ENCODE data around the gene VCX3B.
"Not testable (repeated sequence)": the region's sequence is repeated elsewhere in the genome, so short reads cannot be mapped to it uniquely, and the experiment has no call there.

Gene VCX3B

DNA sequence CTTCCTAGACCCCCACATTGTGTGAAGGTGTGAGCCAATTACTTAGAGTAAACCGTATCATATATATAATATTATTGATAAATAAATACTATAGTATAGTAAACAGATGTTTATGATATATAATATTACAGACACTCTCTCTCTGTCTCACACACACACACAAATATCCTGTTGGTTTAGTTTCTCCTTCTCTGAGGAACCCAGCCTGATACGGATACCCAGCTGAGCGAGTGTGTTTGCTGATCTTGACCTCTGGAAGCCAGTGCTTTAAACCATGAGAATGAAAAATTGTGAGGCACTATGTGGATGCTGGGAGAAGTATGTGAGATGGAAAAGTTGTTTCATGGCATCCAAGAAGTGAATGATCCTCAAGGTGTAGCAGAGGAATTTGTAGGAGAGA lies at the start of gene VCX3B:
VCX3B (plus strand) TSS at position 301 of the 400 bp plus-strand sequence. CDS start 621 bp downstream, outside the sequence.
- DNase-seq; in situ Hi-C loops (cut with MboI; ENCODE audit: low pct_unique_long_range_greater_than_20kb, low sequenced_read_pairs): not testable (repeated sequence)

DNA sequence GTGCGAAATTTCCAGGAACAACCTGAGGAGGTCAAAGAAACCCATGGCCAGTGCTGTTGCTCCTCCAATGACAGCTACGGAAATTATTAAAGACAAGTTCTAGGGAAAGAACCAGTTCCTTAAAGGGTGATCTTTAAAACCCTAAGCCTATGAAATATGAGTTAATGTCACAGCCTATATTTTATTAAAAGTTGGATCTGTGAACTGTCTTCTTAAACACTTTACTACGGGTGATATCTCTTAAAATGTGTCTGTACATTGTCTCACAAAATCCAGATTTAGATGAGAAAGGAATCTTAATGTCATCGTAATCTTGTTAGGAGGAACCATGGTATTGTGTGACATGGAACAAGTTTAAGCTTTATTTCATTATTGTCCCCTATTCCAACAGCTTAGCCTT lies 46.3 kb upstream of the VCX3B start:
- no peak for DNase-seq
- in situ Hi-C loops (cut with MboI; ENCODE audit: low pct_unique_long_range_greater_than_20kb, low sequenced_read_pairs): no loop called here

DNA sequence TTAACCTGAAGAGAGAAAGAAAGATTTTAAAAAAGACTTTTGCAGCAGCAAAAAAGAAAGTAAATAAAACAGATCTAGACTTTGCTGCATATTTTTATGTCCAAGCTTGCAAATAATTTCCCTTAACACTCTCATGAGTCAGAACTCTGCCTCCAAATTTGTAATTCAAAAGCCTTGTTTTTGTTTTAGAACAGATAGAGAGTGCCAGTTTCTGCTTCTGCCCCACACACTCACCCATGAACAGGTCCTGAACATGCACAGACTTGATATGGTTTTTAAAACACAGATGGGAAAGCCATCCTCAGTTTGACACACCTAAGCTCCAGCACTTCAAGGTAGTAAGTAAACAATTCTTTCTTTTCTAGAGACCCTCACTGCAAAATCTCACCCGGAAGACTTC lies 39.7 kb upstream of the VCX3B start:
- in situ Hi-C loops (cut with MboI; ENCODE audit: low pct_unique_long_range_greater_than_20kb, low sequenced_read_pairs): no loop called here
- no peak for DNase-seq

DNA sequence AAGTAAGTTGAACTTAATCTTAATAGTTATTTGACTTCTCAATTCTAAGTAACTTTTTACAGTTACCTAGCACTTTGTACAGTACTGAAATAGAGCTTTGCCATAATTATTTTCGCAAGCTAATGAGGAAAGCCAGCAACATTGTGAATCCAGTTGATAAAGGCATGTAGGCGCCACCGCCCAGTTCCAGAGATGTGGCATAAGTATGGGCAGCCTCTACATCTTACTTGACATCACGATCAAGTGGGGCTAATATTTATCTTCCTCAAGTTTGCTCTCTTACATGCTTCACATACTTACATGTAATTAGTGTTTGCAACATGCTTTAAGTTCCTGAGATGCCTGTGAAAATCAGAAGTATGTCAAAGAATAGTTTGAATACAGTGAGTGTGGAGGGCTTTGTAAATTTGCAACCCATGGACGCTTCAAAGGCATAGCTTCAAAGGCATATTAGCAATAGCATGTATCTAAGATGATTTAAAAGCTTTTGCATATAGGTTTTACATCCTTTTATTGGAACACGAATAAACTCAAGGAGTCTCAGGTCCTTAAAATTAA lies 34.9 kb upstream of the VCX3B start:
- DNase-seq: no peak
- in situ Hi-C loops (cut with MboI; ENCODE audit: low pct_unique_long_range_greater_than_20kb, low sequenced_read_pairs): no loop called here

DNA sequence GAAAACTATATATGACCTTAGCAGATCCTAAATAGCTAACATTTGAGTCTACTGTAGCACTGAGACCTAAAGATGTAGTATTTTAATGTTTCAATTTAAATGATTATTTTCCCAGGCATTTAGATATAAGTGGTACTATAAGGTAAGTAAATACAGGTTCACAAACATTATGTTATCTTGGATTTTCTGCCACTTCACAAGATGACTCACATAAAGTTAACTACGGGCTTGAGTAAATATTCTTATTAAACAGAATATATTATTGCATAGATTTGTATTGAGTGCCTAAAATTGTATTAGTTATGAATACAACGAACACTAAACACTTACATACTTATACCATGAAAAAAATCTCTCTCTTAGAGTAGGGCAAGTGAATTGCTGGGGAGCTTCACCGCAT lies 34.2 kb upstream of the VCX3B start:
- in situ Hi-C loops (cut with MboI; ENCODE audit: low pct_unique_long_range_greater_than_20kb, low sequenced_read_pairs): no loop called here
- no peak for DNase-seq

DNA sequence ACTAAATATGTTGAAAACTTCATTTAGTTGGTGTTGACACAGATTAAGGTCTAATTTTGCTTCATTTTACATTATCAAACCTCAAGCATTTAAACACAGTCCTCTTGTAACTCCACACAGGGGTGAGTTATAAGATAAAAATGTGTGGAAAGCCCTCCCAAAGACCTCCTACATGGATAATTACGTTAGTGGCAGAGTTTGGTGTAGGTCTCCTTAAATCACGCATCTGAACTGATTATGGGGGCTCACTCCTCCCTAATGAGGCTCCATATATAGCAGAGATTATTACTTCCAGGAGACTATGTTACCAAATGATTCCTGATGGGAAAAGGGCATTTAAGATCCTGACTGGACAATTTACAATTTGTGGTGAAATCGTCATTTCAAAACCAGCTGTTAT lies 32.2 kb upstream of the VCX3B start:
- in situ Hi-C loops (cut with MboI; ENCODE audit: low pct_unique_long_range_greater_than_20kb, low sequenced_read_pairs): no loop called here
- DNase-seq: no peak

DNA sequence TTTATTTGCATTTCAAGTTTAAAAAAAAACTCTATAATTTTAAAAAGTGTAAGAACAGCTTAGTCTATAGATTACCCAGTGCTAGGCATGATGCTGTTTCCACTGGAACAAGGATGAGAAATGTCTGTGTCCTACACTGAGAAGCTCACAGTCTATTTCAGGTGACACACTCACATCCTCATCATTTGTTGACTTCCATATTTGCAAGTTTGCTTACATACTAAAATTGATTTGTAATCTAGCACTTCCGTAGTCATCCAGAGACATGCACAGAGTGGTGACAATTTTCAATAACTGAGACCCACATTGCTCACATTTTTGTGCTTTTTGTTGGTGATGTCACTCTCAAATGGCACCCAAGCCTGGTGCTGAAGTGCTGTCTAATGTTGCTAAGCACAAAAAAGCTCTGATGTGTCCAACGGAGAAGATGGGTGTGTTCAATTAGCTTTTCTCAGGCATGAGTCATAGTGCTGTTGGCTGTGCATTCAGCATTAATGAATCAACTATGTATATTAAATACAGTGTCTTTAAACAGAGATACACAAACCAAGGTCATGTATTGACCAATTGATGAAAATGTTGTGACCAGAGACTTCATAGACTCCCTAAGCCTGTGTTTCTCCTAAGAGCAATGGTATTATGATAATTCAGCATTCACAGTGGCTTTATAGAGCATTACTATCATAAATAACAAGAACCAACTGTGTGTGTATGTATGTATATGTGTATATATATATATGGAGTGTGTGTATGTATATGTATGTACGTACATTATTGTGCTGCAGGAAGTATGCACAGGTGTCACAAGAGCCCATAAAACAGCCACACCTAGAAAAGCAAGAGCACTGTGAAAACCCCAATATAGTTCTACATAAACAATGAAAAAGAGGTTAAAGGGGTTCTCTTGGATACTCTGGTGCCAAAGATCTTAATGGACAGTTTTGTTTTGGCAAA lies 31.2 kb upstream of the VCX3B start:
- DNase-seq: no peak
- in situ Hi-C loops (cut with MboI; ENCODE audit: low pct_unique_long_range_greater_than_20kb, low sequenced_read_pairs): no loop called here

DNA sequence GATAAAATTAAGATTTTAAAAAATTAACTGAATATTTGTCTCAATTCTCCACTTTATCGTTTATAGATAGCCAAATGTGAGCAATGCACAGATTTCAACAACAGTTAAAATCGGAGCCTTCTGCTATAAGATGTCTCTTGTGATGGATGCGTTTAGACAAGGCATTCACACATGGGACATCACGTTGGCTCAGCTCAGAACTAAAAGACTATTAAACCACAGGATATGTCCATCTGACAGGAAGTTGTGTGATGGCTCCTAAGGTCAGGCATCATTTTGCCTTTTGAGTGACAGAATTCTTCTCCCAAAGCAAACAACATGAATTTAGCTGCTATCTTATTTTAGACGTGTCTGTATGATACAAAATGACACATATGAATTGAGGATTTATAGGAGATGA lies 17.3 kb upstream of the VCX3B start:
- DNase-seq: no peak
- in situ Hi-C loops (cut with MboI; ENCODE audit: low pct_unique_long_range_greater_than_20kb, low sequenced_read_pairs): no loop called here

DNA sequence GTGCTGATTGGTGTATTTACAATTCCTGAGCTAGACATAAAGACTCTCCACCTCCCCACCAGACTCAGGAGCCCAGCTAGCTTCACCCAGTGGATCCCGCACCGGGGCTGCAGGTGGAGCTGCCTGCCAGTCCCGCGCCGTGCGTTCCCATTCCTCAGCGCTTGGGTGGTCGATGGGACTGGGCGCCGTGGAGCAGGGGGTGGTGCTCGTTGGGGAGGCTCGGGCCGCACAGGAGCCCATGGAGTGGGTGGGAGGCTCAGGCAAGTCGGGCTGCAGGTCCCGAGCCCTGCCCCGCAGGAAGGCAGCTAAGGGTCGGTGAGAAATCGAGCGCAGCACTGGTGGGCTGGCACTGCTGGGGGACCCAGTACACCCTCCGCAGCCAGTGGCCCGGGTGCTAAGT lies 12.3 kb upstream of the VCX3B start:
- DNase-seq; in situ Hi-C loops (cut with MboI; ENCODE audit: low pct_unique_long_range_greater_than_20kb, low sequenced_read_pairs): not testable (repeated sequence)

DNA sequence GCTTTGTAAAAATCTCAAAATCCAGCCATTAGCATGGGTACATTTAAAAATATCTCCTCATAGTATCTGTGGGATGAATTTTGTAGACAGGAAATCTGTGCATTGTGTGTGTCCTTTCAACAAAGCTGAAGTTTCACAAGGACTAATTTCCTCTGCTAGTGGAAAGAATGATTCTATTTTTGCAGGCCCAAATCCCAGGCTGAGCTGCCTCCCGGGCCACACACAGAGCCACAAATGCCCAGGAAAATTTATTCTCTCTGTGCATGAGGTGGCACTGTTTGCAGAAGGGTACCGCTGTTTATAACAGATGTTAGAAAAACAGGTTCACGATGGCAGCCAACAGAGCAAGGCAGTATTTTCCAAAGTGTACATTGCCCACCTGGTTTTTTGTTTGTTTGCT lies 11.0 kb upstream of the VCX3B start:
- no peak for DNase-seq
- in situ Hi-C loops (cut with MboI; ENCODE audit: low pct_unique_long_range_greater_than_20kb, low sequenced_read_pairs): no loop called here

DNA sequence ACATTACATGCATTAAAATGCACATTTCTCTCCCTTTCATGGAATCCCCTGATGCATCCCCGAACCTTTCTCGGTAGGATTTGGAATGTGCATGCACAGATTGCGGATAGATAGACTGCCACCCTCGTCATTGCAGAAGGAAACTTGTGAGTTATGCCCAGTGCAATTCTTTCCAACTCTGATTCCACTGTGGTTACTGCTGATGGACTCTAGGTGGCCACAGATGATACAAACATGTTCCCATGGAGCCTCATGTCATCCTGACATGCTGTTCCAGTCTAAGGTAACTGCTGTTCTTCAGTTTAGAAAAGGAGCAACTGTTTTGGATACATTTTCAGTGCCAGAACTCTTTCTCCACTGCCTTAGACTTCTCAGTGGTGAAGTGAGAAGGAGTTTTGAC lies 9.1 kb upstream of the VCX3B start:
- no peak for DNase-seq
- in situ Hi-C loops (cut with MboI; ENCODE audit: low pct_unique_long_range_greater_than_20kb, low sequenced_read_pairs): no loop called here

DNA sequence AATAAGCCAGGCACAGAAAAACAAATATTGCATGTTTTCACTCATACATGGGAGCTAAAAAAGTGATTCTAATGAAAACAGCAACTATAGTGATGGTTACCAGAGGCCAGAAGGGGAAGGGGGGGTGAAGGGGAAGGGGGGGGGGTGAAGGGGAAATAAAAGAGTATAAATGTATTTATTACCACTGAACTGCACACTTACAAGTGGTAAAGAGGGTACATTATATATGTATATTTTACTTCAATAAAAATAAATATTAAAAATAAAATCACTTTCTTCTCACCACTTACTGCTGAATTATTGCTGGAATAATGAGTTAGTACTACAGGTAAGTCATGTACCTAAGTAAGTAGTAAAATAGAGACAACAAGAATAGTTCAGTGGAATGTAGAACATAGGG lies 2.1 kb upstream of the VCX3B start:
- DNase-seq: no peak
- in situ Hi-C loops (cut with MboI; ENCODE audit: low pct_unique_long_range_greater_than_20kb, low sequenced_read_pairs): no loop called here

DNA sequence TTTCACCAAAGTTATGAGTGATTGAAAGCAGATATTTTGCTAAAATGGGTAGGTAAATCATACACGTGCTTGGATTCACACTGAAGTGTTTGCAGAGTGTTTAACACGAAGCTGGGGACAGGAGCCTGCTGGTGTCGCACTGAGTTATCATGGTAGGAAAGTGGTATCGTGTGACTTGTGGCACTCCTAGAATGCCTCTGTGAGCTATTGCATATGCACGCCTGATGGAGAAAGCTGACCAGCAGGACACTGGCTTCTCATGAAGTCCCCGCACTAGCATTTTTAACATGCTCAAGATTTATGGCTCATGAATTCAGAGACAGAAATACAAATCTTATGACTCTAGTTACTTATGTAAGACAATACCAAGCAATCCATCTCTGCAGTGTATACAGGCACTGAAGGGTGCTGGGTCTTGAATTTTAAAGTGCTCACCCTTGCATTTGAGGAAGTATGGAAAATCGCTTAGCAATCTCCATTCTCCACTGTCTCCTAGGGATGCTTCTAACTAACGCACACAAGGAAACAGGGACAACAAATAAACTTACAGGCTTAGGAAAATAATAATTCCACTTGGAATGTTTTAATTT lies 19.8 kb downstream of the VCX3B start:
- in situ Hi-C loops (cut with MboI; ENCODE audit: low pct_unique_long_range_greater_than_20kb, low sequenced_read_pairs): no loop called here
- no peak for DNase-seq

DNA sequence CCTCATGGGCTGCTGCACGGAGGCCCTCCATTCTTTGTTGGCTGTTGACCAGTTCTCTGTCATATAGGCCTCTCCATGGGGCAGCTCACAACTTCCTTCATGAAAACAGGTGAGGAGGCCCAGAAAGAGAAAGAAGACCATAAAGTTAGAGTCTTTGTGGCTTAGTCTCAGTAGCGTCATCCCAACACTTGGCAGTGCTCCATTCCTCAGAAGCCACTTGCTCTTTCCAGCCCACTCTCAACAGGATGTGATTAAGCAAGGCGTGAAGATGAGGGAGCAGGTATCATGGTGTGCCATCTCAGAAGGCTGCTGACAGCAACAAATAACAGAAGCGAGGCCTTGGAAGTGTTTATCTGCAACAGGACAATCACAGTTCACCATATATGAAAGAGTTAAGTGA lies 30.4 kb downstream of the VCX3B start:
- in situ Hi-C loops (cut with MboI; ENCODE audit: low pct_unique_long_range_greater_than_20kb, low sequenced_read_pairs); DNase-seq: not testable (repeated sequence)

DNA sequence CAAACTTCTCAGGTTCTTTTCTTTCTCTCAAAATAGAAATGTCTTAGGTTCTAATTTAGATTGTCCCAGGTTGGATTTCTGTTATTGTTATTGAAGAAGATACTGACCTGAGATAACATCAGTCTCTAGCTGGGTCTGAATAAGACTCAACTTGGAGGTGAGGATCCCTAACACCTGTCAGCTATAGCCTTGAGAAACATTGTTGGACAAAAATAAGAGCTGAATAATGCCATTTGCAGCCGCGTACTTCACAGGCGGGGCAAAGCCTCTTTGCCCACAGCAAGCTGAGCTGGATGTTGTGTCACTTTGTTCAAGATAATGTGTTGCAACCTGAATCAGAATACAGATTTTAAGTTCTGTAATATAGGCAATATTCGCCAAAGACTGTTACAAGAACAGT lies 35.6 kb downstream of the VCX3B start:
- DNase-seq: no peak
- in situ Hi-C loops (cut with MboI; ENCODE audit: low pct_unique_long_range_greater_than_20kb, low sequenced_read_pairs): no loop called here

DNA sequence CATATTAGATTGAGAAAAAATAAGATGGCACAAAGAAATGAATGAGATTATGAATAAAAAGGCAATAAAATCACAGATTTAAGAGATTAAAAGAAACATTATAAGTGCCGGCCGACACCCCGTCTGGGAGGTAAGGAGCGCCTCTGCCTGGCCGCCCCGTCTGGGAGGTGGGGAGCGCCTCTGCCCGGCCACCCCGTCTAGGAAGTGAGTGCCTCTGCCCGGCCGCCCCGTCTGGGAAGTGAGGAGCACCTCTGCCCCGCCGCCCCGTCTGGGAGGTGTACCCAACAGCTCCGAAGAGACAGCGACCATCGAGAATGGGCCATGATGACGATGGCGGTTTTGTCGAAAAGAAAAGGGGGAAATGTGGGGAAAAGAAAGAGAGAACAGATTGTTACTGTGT lies 37.5 kb downstream of the VCX3B start:
- in situ Hi-C loops (cut with MboI; ENCODE audit: low pct_unique_long_range_greater_than_20kb, low sequenced_read_pairs); DNase-seq: not testable (repeated sequence)

DNA sequence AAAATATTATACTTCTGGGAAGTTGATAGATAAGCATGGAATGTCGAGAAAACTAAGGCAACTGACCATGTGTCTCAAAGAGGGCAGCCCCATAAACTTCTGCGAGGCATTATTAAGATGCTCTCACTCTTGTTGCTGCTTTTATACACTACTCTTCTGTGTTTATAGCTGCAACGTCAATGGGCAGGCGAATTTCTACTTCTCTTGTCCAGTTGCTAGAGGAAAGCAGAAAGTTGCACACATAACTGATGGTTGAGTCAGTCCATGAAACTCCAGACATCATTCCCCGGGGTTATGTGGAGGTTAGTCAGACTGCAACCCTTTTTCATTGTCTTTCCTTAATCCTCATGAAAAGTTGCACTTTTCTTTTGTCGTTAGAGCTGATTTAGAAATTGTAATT lies 39.8 kb downstream of the VCX3B start:
- in situ Hi-C loops (cut with MboI; ENCODE audit: low pct_unique_long_range_greater_than_20kb, low sequenced_read_pairs): no loop called here
- no peak for DNase-seq

Measured in KBM-7 (cell line).